A673 (cell line): Measurements from ENCODE around the gene PLEKHA6.

Source experiments
- EZH2 ChIP-seq: fragments of 200-600 bp; sonication (generic); IDR thresholded peaks from 2 replicates; pipeline ENCODE4 v1.6.1; 2017; ENCODE audit warnings: borderline replicate concordance, low read depth, mild to moderate bottlenecking, mixed read lengths, antibody characterized with exemption, low read length; ENCODE audit not compliant: poor library complexity, severe bottlenecking
- TF ChIP-seq, protein P1 (sequence below): fragments of 300-800, 200-600 bp; sonication (generic); conservative IDR thresholded peaks from 2 replicates; pipeline ENCODE4 v1.5.1; 2017; ENCODE audit warnings: low read depth, mild to moderate bottlenecking, antibody characterized with exemption, low read length, moderate library complexity, mixed read lengths

DNA sequence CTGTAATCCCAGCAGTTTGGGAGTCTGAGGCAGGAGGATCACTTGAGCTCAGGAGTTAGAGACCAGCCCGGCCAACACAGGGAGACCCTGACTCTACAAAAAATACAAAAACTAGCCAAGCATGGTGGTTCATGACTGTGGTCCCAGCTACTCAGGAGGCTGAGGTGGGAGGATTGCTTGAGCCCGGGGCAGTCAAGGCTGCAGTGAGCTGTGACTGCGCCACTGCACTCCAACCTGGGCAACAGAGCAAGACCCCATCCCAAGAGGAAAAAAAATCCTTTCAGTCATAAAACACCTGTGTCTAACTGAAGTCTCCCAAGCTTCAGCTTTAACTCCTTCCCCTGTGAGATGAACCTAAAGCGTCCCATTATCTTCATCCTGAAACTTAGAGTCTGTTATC, 112.9 kb downstream of the PLEKHA6 start:
- TF ChIP-seq, protein P1, sequence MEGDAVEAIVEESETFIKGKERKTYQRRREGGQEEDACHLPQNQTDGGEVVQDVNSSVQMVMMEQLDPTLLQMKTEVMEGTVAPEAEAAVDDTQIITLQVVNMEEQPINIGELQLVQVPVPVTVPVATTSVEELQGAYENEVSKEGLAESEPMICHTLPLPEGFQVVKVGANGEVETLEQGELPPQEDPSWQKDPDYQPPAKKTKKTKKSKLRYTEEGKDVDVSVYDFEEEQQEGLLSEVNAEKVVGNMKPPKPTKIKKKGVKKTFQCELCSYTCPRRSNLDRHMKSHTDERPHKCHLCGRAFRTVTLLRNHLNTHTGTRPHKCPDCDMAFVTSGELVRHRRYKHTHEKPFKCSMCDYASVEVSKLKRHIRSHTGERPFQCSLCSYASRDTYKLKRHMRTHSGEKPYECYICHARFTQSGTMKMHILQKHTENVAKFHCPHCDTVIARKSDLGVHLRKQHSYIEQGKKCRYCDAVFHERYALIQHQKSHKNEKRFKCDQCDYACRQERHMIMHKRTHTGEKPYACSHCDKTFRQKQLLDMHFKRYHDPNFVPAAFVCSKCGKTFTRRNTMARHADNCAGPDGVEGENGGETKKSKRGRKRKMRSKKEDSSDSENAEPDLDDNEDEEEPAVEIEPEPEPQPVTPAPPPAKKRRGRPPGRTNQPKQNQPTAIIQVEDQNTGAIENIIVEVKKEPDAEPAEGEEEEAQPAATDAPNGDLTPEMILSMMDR = no peak
- no peak for TF ChIP-seq EZH2
